H1 (cell line): ENCODE data around the gene ING5. TPM values are rescaled to one million over a fixed set of nuclear protein-coding genes. Genes with fewer than 3 reads are reported as not detected.

Experiments used
- CTCF ChIA-PET: fragments of 300-600 bp; sonication (Branson Sonifier 250); formaldehyde crosslinking; loops from one replicate; lab custom pipeline; 2021; ENCODE audit not compliant: partially characterized antibody; lab: Charles Lee
- POLR2A ChIA-PET: fragments of 300-600 bp; sonication (Branson Sonifier 250); formaldehyde crosslinking; loops from one replicate; lab custom pipeline; 2021; ENCODE audit warnings: inconsistent platforms; ENCODE audit not compliant: partially characterized antibody; lab: Charles Lee
- DNase-seq, 2 experiments: peaks; one replicate each; pipeline versions ENCODE4 v3.0.0 to v3.0.0-alpha.2; 2010 to 2022; ENCODE audit warnings: low spot score in 2 of 2, low read depth in 1 of 2, mixed read lengths in 1 of 2
- FAIRE-seq: peaks from 2 replicates; lab custom pipeline; 2011; peaks lifted over from hg19 to GRCh38; lab: Jason Lieb, UNC
- H2AFZ ChIP-seq: 2 replicates; pipeline ENCODE4 v1.8.1; 2012; ENCODE audit warnings: low read length, inconsistent platforms
- H2AK5ac ChIP-seq: 2 replicates; pipeline ENCODE4 v1.6.1; 2013; ENCODE audit warnings: low read depth, low read length
- H2BK120ac ChIP-seq: replicated peaks from 2 replicates; pipeline ENCODE3; 2013; ENCODE audit warnings: low read depth, low read length, inconsistent platforms
- H2BK12ac ChIP-seq: 2 replicates; pipeline ENCODE4 v1.6.1; 2013; ENCODE audit warnings: low read depth, low read length
- H2BK15ac ChIP-seq: 2 replicates; pipeline ENCODE4 v1.6.1; 2013; ENCODE audit warnings: low read length
- H2BK20ac ChIP-seq: 2 replicates; pipeline ENCODE4 v1.6.1; 2013; ENCODE audit warnings: low read length
- H2BK5ac ChIP-seq: 2 replicates; pipeline ENCODE4 v1.6.1; 2013; ENCODE audit warnings: low read depth, low read length
- H3K14ac ChIP-seq: 2 replicates; pipeline ENCODE4 v1.6.1; 2013; ENCODE audit warnings: inconsistent platforms; ENCODE audit not compliant: insufficient read length
- H3K18ac ChIP-seq: 2 replicates; pipeline ENCODE4 v1.6.1; 2013; ENCODE audit warnings: low read length; ENCODE audit errors: extremely low read depth
- H3K23ac ChIP-seq: 2 replicates; pipeline ENCODE4 v1.6.1; 2013; ENCODE audit warnings: inconsistent platforms; ENCODE audit not compliant: insufficient read length
- H3K23me2 ChIP-seq: 2 replicates; pipeline ENCODE4 v1.6.1; 2013; ENCODE audit warnings: low read depth, low read length
- H3K27ac ChIP-seq: 2 replicates; pipeline ENCODE4 v1.6.1; 2011; ENCODE audit warnings: low read depth, low read length, inconsistent platforms
- H3K27me3 ChIP-seq, 4 experiments: replicated peaks in 1 of 4; 1 replicate in 1 of 4; 2 replicates in 3 of 4; pipeline versions ENCODE4 v1.6.1 to v1.8.1; 2011 to 2013; ENCODE audit warnings: low read length in 3 of 4, mild to moderate bottlenecking in 3 of 4, inconsistent platforms in 2 of 4, mixed read lengths in 2 of 4, moderate library complexity in 1 of 4; ENCODE audit not compliant: control insufficient read depth in 3 of 4, insufficient read depth in 3 of 4; ENCODE audit errors: extremely low read depth in 1 of 4
- H3K36me3 ChIP-seq, 4 experiments: 2 replicates each; pipeline versions ENCODE4 v1.6.1 to v1.8.1; 2011 to 2013; ENCODE audit warnings: mild to moderate bottlenecking in 4 of 4, low read length in 3 of 4, moderate library complexity in 2 of 4, control low read depth in 1 of 4, inconsistent platforms in 1 of 4; ENCODE audit not compliant: insufficient read depth in 4 of 4, control insufficient read depth in 2 of 4
- H3K4ac ChIP-seq: replicated peaks from 2 replicates; pipeline ENCODE3; 2013; ENCODE audit warnings: low read length, low read depth, mixed read lengths, inconsistent platforms; ENCODE audit not compliant: insufficient read length
- H3K4me1 ChIP-seq, 4 experiments: replicated peaks in 1 of 4; 1 replicate in 1 of 4; 2 replicates in 3 of 4; pipeline versions ENCODE4 v1.6.1 to v1.8.1; 2011 to 2013; ENCODE audit warnings: low read length in 3 of 4, inconsistent platforms in 2 of 4, mixed read lengths in 1 of 4; ENCODE audit not compliant: insufficient read depth in 4 of 4, control insufficient read depth in 3 of 4
- H3K4me2 ChIP-seq, 2 experiments: 2 replicates each; pipeline versions ENCODE4 v1.6.1 to v1.8.1; 2011 to 2013; ENCODE audit warnings: low read depth in 2 of 2, low read length in 2 of 2, control low read depth in 1 of 2, inconsistent platforms in 1 of 2, mild to moderate bottlenecking in 1 of 2; ENCODE audit not compliant: insufficient read depth in 1 of 2
- H3K4me3 ChIP-seq, 4 experiments: fragments of 200-600, 300-600 bp in 1 of 4; sonication (generic), shearing (Covaris generic), sonication (Bioruptor Twin) in 1 of 4; 2 replicates each; pipeline versions ENCODE4 v1.5.1 to v1.8.1; 2011 to 2016; ENCODE audit warnings: low read length in 4 of 4, low read depth in 3 of 4, control low read depth in 2 of 4, inconsistent platforms in 2 of 4, mild to moderate bottlenecking in 2 of 4, mixed read lengths in 1 of 4, moderate library complexity in 1 of 4; ENCODE audit not compliant: insufficient read depth in 2 of 4; ENCODE audit errors: extremely low read depth in 1 of 4
- H3K56ac ChIP-seq: replicated peaks from 2 replicates; pipeline ENCODE3; 2013; ENCODE audit warnings: low read depth, mild to moderate bottlenecking, mixed read lengths, low read length, inconsistent platforms; ENCODE audit not compliant: insufficient read length
- H3K79me1 ChIP-seq: 2 replicates; pipeline ENCODE4 v1.6.1; 2013; ENCODE audit warnings: low read depth, low read length, control low read depth
- H3K79me2 ChIP-seq, 2 experiments: 2 replicates each; pipeline versions ENCODE4 v1.6.1 to v1.8.1; 2012 to 2013; ENCODE audit warnings: low read length in 2 of 2, mild to moderate bottlenecking in 2 of 2, inconsistent platforms in 1 of 2; ENCODE audit not compliant: insufficient read depth in 2 of 2, control insufficient read depth in 1 of 2
- H3K9ac ChIP-seq, 4 experiments: replicated peaks in 1 of 4; 1 replicate in 1 of 4; 2 replicates in 3 of 4; pipeline versions ENCODE4 v1.6.1 to v1.8.1; 2011 to 2013; ENCODE audit warnings: low read depth in 3 of 4, low read length in 3 of 4, control low read depth in 2 of 4, mild to moderate bottlenecking in 2 of 4, moderate library complexity in 2 of 4, inconsistent platforms in 1 of 4; ENCODE audit errors: extremely low read depth in 1 of 4
- H3K9me3 ChIP-seq, 2 experiments: 2 replicates each; pipeline versions ENCODE4 v1.6.1 to v1.8.1; 2012 to 2013; ENCODE audit warnings: mild to moderate bottlenecking in 2 of 2, moderate library complexity in 2 of 2, control low read depth in 1 of 2, inconsistent platforms in 1 of 2, low read depth in 1 of 2, low read length in 1 of 2, mixed read lengths in 1 of 2; ENCODE audit not compliant: insufficient read depth in 2 of 2
- H4K20me1 ChIP-seq, 2 experiments: replicated peaks in 1 of 2; 2 replicates each; pipeline versions ENCODE3 to v1.8.1; 2011 to 2013; ENCODE audit warnings: inconsistent platforms in 2 of 2, low read length in 2 of 2, mild to moderate bottlenecking in 1 of 2; ENCODE audit not compliant: insufficient read depth in 2 of 2, control insufficient read depth in 1 of 2
- H4K5ac ChIP-seq: 2 replicates; pipeline ENCODE4 v1.6.1; 2013; ENCODE audit warnings: low read length, low read depth, mixed read lengths, inconsistent platforms; ENCODE audit not compliant: insufficient read length
- H4K8ac ChIP-seq: 2 replicates; pipeline ENCODE4 v1.8.0; 2013; ENCODE audit warnings: mild to moderate bottlenecking, moderate library complexity, low read length, inconsistent platforms; ENCODE audit not compliant: insufficient read depth; ENCODE audit errors: extremely low read depth
- H4K91ac ChIP-seq: replicated peaks from 2 replicates; pipeline ENCODE3; 2013; ENCODE audit warnings: low read length, mixed read lengths, inconsistent platforms; ENCODE audit not compliant: insufficient read length
- CEBPB ChIP-seq: IDR thresholded peaks from 2 replicates; pipeline ENCODE4 v1.6.1; 2012; ENCODE audit warnings: low read depth, low read length
- EP300 ChIP-seq, 2 experiments: IDR thresholded peaks; 1 replicate in 1 of 2; 2 replicates in 1 of 2; pipeline ENCODE4 v1.6.1; 2011 to 2012; ENCODE audit warnings: low read depth in 2 of 2, low read length in 2 of 2, mild to moderate bottlenecking in 2 of 2, borderline replicate concordance in 1 of 2, inconsistent platforms in 1 of 2, moderate library complexity in 1 of 2
- PHF8 ChIP-seq: fragments of 200-600 bp; sonication (generic); conservative IDR thresholded peaks from 2 replicates; pipeline ENCODE4 v1.7.1; 2012; ENCODE audit warnings: low read depth, mild to moderate bottlenecking, inconsistent platforms, low read length, moderate library complexity
- RNF2 ChIP-seq: fragments of 200-900, 300-1000 bp; sonication (generic); IDR thresholded peaks from 2 replicates; pipeline ENCODE4 v1.7.1; 2016; ENCODE audit warnings: borderline replicate concordance, low read depth, mild to moderate bottlenecking, antibody characterized with exemption, low read length; ENCODE audit not compliant: poor library complexity, severe bottlenecking; ENCODE audit errors: missing control alignments
- TBP ChIP-seq: IDR thresholded peaks from 2 replicates; pipeline ENCODE4 v1.6.1; 2011; ENCODE audit warnings: low read depth, low read length, improper control_type of control experiment
- TCF12 ChIP-seq: IDR thresholded peaks from 2 replicates; pipeline ENCODE4 v1.6.1; 2011; ENCODE audit warnings: low read depth, mild to moderate bottlenecking, low read length
- YY1 ChIP-seq: IDR thresholded peaks from 2 replicates; pipeline ENCODE4 v1.6.1; 2011; ENCODE audit warnings: low read depth, mild to moderate bottlenecking, low read length
- WGBS, 2 experiments: shearing (Covaris generic) in 1 of 2; methylation state at CpG; one replicate each; pipeline versions ENCODE4 v1.1.6 to v1.1.7; 2013 to 2015; ENCODE audit warnings: low lambda C conversion rate in 2 of 2, mixed read lengths in 2 of 2, inconsistent platforms in 1 of 2, low coverage in 1 of 2, missing lambda C conversion rate in 1 of 2; ENCODE audit not compliant: insufficient replicate concordance in 2 of 2, insufficient coverage in 1 of 2, insufficient read length in 1 of 2; ENCODE audit errors: extremely low coverage in 1 of 2, missing lambda C conversion rate in 1 of 2; 5-methylcytosine and 5-hydroxymethylcytosine counted together
- polyA plus RNA-seq, 7 experiments: library from polyadenylated mRNA; depleted of rRNA in 3 of 7; stranded (reverse) in 5 of 7; unstranded in 2 of 7; fragments of >200 nt in 5 of 7; fragments of 200-250 nt in 2 of 7; gene quantifications; 1 replicate in 5 of 7; 2 replicates in 1 of 7; 4 replicates in 1 of 7; pipeline versions ENCODE4 v1.2.1 to v1.2.3, GENCODE V29; 2011 to 2013; ENCODE audit warnings: missing spikeins in 2 of 7, mixed read lengths in 2 of 7
- total RNA-seq: library from RNA; stranded (reverse); fragmentation: NEBNext Ultra II Directional; extraction: Animal tissue kit (Norgen Biotek cat#: 25700); gene quantifications from 2 replicates; pipeline ENCODE4 v1.2.1, GENCODE V29; 2021
- TF ChIP-seq, protein P1 (sequence below): IDR thresholded peaks from 2 replicates; pipeline ENCODE4 v1.6.1; 2011; ENCODE audit warnings: low read length, improper control_type of control experiment

ING5 gene
- total and polyA plus RNA-seq, 2 of the 8 experiments (the other 6 are each of a cell fraction or from before 2014, with no cell fraction given): 41.5 to 47.4 TPM

DNA sequence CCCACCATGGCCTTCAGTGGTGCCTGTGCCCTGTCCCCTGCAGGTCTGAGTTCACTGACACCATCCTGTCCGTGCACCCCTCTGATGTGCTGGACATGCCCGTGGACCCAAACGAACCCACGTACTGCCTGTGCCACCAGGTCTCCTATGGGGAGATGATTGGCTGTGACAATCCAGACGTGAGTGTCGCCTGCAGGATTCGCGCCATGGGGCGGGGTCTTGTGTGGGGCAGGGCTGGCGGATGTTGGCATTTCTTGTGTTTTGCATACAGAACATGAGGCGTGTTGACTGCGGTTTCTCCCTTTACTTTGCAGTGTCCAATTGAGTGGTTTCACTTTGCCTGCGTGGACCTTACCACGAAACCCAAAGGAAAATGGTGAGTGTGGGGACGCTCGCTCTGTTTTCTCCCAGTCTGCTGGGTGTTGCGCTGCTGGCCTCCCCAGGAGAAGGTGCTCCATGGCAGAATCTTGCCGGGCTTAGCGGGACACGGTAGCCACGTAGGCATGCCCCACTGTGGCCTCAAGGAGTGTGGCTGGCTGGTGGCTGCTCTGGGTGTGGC, 21.1 kb downstream of the ING5 start:
- Histone ChIP-seq H4K20me1 (peaks cover 3 to 4% of the 10 kb centered on the region in 2 experiments), H2AK5ac (no peak overlapping the region), H3K14ac (no peak overlapping the region), H3K4me3 (no peak overlapping the region), H3K79me2 (no peaks in the 10 kb centered on the region), H3K23ac (no peak overlapping the region), H2BK5ac (no peak overlapping the region), H3K56ac (peak overlapping the region; percentile 11), H3K9me3 (peaks cover 12 to 16% of the 10 kb centered on the region in 2 experiments)
- 93% methylated on average over 18 of the region's 21 CpGs; no CpG with 5 or more reads in 1 of the 2 experiments for WGBS, 2 experiments
- DNase-seq: no peak
- POLR2A ChIA-PET: interaction anchor here (0.9 to 1.1 kb wide), 2 partner anchors 9 to 10 kb away, joined by 3 read pairs; no protein-coding TSS in a partner anchor
- no peak for TF ChIP-seq RNF2
- TF ChIP-seq TBP: no peak
- TF ChIP-seq EP300 (IDR thresholded peaks at IDR 0.05; ENCODE audit: borderline replicate concordance in 1 of 2, low read depth in 2 of 2, low read length in 2 of 2): no peak
- no peak for TF ChIP-seq TCF12
- no peak for TF ChIP-seq PHF8
- no peak for TF ChIP-seq YY1
- TF ChIP-seq, protein P1, sequence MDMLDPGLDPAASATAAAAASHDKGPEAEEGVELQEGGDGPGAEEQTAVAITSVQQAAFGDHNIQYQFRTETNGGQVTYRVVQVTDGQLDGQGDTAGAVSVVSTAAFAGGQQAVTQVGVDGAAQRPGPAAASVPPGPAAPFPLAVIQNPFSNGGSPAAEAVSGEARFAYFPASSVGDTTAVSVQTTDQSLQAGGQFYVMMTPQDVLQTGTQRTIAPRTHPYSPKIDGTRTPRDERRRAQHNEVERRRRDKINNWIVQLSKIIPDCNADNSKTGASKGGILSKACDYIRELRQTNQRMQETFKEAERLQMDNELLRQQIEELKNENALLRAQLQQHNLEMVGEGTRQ: no peak
- no peak for TF ChIP-seq CEBPB
- TF ChIP-seq, all 59 proteins: peak for 0
- Histone ChIP-seq H3K36me3 (peaks cover 4 to 51% (median 34%) of the 10 kb centered on the region in 4 experiments; a peak in 6 of 8 replicates), H3K79me1 (no peaks in the 10 kb centered on the region; the same call in 1 of the 2 replicates), H2BK15ac (no peak overlapping the region), H2BK120ac (no peak overlapping the region), H3K18ac (no peak overlapping the region), H2BK20ac (no peak overlapping the region), H2AFZ (no peak overlapping the region), H3K27ac (no peak overlapping the region), H3K9ac (no peak overlapping the region), H2BK12ac (no peak overlapping the region), H3K4me1 (no peaks in the 10 kb centered on the region), H3K4ac (no peak overlapping the region), H4K5ac (no peak overlapping the region), H3K27me3 (no peaks in the 10 kb centered on the region; a peak in 1 of 7 replicates), H4K8ac (no peak overlapping the region; the same call in 1 of the 2 replicates), H4K91ac (no peak overlapping the region), H3K23me2 (no peaks in the 10 kb centered on the region), H3K4me2 (no peak overlapping the region)
- no peak for FAIRE-seq
- CTCF ChIA-PET: interaction anchor here (0.6 to 1.3 kb wide), 4 partner anchors 8 to 156 kb away, joined by 3 to 4 read pairs (median 4); no protein-coding TSS in a partner anchor
